GM23338 (cell line): ENCODE measurements around the gene TGM2.

ENCODE experiments used
- CREB1 ChIP-seq: fragments of 250-450 bp; sonication (Bioruptor Pico); IDR thresholded peaks from 2 replicates; pipeline ENCODE4 v1.5.0; 2020; ENCODE audit warnings: low read depth, mild to moderate bottlenecking, moderate library complexity
- EZH2 ChIP-seq: fragments of 200-600 bp; sonication (generic); IDR thresholded peaks from one replicate; pipeline ENCODE4 v1.8.0; 2017; ENCODE audit warnings: antibody characterized with exemption, mild to moderate bottlenecking, low read depth; ENCODE audit not compliant: unreplicated experiment
- POLR2AphosphoS5 ChIP-seq: IDR thresholded peaks from 2 replicates; pipeline ENCODE4 v1.6.1; 2016; ENCODE audit warnings: antibody characterized with exemption, low read depth
- ZNF114 ChIP-seq: fragments of 250-450 bp; sonication (Bioruptor Pico); IDR thresholded peaks from 2 replicates; pipeline ENCODE4 v1.5.0; 2020; ENCODE audit warnings: mild to moderate bottlenecking, moderate library complexity
- ZNF331 ChIP-seq: fragments of 250-450 bp; sonication (Bioruptor Pico); IDR thresholded peaks from 2 replicates; pipeline ENCODE4 v1.5.0; 2020; ENCODE audit warnings: low read depth, mild to moderate bottlenecking, moderate library complexity
- TF ChIP-seq, protein P1 (sequence below), 2 experiments: fragments of 200-600 bp in 1 of 2; sonication (generic) in 1 of 2; conservative IDR thresholded peaks; 2 replicates each; pipeline versions ENCODE4 v1.5.1 to v1.6.1; 2016 to 2017; ENCODE audit warnings: antibody characterized with exemption in 2 of 2, low read depth in 2 of 2, mild to moderate bottlenecking in 2 of 2, moderate library complexity in 1 of 2
- TF ChIP-seq, protein P2 (sequence below): IDR thresholded peaks from 2 replicates; pipeline ENCODE4 v1.6.1; 2016; ENCODE audit warnings: antibody characterized with exemption
- TF ChIP-seq, protein P3 (sequence below): fragments of 250-450 bp; sonication (Bioruptor Pico); IDR thresholded peaks from 2 replicates; pipeline ENCODE4 v1.5.0; 2020; ENCODE audit warnings: mild to moderate bottlenecking, moderate library complexity

DNA sequence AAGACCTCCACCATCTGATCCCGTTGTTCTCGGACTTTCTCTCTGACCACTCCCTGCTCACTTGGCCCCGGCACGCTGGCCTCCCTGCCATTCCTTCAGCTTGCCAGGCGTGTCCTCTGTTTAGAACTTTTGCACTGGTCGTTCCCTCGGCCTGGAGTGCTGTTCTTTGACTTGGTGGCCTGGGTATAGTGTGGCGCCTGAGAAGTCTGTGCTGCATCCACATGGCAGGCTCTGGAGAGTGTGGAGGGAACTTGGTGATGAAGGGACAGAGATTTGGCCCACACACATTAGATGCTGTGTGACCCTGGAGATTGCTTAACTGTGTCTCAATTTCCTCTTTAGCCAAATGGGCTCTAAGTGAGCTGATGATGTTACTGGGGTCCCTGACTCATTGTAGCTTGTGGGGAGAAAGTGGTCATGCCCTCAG is 13.0 kb upstream of the TGM2 start:
- TF ChIP-seq, protein P1, sequence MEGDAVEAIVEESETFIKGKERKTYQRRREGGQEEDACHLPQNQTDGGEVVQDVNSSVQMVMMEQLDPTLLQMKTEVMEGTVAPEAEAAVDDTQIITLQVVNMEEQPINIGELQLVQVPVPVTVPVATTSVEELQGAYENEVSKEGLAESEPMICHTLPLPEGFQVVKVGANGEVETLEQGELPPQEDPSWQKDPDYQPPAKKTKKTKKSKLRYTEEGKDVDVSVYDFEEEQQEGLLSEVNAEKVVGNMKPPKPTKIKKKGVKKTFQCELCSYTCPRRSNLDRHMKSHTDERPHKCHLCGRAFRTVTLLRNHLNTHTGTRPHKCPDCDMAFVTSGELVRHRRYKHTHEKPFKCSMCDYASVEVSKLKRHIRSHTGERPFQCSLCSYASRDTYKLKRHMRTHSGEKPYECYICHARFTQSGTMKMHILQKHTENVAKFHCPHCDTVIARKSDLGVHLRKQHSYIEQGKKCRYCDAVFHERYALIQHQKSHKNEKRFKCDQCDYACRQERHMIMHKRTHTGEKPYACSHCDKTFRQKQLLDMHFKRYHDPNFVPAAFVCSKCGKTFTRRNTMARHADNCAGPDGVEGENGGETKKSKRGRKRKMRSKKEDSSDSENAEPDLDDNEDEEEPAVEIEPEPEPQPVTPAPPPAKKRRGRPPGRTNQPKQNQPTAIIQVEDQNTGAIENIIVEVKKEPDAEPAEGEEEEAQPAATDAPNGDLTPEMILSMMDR (conservative IDR thresholded peaks at IDR 0.05; ENCODE audit: low read depth in 2 of 2) = no peak
- TF ChIP-seq POLR2AphosphoS5 (no peak), ZNF331 (no peak), CREB1 (CRISPR knock-in tag) (no peak), EZH2 (no peak), ZNF114 (no peak)
- TF ChIP-seq, protein P2, sequence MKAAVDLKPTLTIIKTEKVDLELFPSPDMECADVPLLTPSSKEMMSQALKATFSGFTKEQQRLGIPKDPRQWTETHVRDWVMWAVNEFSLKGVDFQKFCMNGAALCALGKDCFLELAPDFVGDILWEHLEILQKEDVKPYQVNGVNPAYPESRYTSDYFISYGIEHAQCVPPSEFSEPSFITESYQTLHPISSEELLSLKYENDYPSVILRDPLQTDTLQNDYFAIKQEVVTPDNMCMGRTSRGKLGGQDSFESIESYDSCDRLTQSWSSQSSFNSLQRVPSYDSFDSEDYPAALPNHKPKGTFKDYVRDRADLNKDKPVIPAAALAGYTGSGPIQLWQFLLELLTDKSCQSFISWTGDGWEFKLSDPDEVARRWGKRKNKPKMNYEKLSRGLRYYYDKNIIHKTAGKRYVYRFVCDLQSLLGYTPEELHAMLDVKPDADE = no peak
- TF ChIP-seq, protein P3, sequence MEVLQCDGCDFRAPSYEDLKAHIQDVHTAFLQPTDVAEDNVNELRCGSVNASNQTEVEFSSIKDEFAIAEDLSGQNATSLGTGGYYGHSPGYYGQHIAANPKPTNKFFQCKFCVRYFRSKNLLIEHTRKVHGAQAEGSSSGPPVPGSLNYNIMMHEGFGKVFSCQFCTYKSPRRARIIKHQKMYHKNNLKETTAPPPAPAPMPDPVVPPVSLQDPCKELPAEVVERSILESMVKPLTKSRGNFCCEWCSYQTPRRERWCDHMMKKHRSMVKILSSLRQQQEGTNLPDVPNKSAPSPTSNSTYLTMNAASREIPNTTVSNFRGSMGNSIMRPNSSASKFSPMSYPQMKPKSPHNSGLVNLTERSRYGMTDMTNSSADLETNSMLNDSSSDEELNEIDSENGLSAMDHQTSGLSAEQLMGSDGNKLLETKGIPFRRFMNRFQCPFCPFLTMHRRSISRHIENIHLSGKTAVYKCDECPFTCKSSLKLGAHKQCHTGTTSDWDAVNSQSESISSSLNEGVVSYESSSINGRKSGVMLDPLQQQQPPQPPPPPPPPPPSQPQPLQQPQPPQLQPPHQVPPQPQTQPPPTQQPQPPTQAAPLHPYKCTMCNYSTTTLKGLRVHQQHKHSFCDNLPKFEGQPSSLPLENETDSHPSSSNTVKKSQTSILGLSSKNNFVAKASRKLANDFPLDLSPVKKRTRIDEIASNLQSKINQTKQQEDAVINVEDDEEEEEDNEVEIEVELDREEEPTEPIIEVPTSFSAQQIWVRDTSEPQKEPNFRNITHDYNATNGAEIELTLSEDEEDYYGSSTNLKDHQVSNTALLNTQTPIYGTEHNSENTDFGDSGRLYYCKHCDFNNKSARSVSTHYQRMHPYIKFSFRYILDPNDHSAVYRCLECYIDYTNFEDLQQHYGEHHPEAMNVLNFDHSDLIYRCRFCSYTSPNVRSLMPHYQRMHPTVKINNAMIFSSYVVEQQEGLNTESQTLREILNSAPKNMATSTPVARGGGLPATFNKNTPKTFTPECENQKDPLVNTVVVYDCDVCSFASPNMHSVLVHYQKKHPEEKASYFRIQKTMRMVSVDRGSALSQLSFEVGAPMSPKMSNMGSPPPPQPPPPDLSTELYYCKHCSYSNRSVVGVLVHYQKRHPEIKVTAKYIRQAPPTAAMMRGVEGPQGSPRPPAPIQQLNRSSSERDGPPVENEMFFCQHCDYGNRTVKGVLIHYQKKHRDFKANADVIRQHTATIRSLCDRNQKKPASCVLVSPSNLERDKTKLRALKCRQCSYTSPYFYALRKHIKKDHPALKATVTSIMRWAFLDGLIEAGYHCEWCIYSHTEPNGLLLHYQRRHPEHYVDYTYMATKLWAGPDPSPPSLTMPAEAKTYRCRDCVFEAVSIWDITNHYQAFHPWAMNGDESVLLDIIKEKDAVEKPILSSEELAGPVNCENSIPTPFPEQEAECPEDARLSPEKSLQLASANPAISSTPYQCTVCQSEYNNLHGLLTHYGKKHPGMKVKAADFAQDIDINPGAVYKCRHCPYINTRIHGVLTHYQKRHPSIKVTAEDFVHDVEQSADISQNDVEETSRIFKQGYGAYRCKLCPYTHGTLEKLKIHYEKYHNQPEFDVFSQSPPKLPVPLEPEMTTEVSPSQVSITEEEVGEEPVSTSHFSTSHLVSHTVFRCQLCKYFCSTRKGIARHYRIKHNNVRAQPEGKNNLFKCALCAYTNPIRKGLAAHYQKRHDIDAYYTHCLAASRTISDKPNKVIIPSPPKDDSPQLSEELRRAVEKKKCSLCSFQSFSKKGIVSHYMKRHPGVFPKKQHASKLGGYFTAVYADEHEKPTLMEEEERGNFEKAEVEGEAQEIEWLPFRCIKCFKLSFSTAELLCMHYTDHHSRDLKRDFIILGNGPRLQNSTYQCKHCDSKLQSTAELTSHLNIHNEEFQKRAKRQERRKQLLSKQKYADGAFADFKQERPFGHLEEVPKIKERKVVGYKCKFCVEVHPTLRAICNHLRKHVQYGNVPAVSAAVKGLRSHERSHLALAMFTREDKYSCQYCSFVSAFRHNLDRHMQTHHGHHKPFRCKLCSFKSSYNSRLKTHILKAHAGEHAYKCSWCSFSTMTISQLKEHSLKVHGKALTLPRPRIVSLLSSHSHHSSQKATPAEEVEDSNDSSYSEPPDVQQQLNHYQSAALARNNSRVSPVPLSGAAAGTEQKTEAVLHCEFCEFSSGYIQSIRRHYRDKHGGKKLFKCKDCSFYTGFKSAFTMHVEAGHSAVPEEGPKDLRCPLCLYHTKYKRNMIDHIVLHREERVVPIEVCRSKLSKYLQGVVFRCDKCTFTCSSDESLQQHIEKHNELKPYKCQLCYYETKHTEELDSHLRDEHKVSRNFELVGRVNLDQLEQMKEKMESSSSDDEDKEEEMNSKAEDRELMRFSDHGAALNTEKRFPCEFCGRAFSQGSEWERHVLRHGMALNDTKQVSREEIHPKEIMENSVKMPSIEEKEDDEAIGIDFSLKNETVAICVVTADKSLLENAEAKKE (CRISPR knock-in tag) = no peak
